Superior temporal gyrus (tissue), 1 donor: Measurements from ENCODE around the gene GBGT1.

Experiments used
- DNase-seq: peaks from one replicate; pipeline ENCODE4 v3.0.0-alpha.2; 2016; ENCODE audit errors: extremely low spot score

GBGT1 gene

DNA sequence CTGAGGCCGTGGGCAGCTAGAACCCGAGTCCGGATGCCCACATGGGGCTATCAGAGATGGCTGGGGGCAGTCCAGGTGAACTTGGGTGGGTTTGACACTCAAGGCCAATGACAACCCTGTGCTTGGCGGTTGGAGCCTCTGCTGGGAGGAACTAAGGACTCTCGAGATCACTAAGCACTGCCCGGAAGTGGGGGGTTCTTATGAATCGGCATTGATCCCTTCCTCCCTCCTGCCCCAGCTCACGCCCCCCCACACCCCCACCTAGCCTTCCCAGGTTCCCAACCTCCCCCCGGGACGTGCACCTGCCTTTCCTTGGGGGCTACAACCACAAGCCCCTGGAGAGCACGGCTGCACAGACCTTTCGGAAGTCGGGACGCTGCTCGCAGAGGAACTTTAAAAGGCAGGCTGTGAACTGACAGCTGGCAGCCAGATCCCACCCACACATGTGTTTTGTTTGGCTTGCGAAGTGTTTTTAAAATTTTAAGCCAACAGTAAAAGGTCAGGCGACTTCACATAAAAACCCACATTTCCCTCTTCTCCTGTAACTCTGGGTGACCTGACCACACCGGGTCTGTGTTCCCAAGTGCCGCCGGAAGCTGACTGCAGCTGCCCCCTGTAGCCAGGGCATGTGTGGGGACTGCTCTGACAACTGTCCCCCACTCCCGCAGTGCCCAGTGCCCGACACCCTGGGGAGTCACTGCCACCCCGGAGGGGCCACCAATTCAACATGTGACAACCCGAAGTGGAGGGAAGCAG lies 37.6 kb downstream of the GBGT1 start:
- DNase-seq = peak; percentile 46

GRCh38 chr9:133124907-133125275 lies 38.8 kb downstream of the GBGT1 start:
- no peak for DNase-seq

DNA sequence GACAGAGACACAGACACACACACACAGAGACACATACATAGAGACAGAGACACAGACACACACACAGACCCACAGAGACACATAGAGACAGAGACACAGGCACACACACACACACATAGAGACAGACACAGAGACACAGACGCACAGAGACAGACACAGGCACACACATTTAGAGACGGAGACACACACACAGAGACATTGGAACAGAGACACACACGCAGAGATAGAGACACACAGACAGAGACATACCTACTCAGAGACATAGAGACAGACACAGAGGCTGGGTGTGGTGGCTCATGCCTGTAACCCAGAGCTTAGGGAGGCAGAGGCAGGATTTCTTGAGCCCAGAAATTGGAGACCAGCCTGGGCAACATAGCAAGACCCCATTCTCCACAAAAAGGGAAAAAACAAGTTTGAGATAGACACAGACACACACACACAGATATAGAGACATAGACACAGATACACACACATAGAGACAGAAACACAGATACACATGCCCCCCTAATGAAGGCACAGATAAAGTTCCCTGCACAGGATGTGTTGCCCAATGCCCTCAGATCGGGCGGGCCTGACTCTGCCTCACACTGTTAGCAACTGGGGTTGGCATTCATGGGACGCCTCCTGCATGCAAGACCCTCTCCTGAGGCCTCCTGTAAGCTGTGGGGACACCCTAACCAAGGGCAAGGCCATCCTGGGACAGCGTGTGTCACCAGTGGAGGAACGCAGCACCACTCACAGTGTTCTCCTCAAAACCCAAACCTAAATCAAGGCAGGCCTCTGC lies 39.4 kb downstream of the GBGT1 start:
- DNase-seq = peak; percentile 6

GRCh38 chr9:133122935-133123611 lies 40.6 kb downstream of the GBGT1 start:
- DNase-seq = peak; percentile 13

- DNase-seq = no peak
Measured at GRCh38 chr9:133122605-133122934, 41.1 kb downstream of the GBGT1 start.

- peak; percentile 31 for DNase-seq
Measured at GRCh38 chr9:133121915-133122550, 41.7 kb downstream of the GBGT1 start.

GRCh38 chr9:133121198-133121914 lies 42.4 kb downstream of the GBGT1 start, which contains the start of gene RALGDS:
Gene RALGDS, minus strand, starts transcription at chr9:133121240. Its CDS starts 86 bp downstream, at chr9:133121154.
- peak; percentile 82 for DNase-seq

- peak; percentile 34 for DNase-seq
Measured at GRCh38 chr9:133120501-133121197, 43.1 kb downstream of the GBGT1 start.

- DNase-seq = peak; percentile 61
Measured at GRCh38 chr9:133119846-133120500, 43.7 kb downstream of the GBGT1 start.

DNA sequence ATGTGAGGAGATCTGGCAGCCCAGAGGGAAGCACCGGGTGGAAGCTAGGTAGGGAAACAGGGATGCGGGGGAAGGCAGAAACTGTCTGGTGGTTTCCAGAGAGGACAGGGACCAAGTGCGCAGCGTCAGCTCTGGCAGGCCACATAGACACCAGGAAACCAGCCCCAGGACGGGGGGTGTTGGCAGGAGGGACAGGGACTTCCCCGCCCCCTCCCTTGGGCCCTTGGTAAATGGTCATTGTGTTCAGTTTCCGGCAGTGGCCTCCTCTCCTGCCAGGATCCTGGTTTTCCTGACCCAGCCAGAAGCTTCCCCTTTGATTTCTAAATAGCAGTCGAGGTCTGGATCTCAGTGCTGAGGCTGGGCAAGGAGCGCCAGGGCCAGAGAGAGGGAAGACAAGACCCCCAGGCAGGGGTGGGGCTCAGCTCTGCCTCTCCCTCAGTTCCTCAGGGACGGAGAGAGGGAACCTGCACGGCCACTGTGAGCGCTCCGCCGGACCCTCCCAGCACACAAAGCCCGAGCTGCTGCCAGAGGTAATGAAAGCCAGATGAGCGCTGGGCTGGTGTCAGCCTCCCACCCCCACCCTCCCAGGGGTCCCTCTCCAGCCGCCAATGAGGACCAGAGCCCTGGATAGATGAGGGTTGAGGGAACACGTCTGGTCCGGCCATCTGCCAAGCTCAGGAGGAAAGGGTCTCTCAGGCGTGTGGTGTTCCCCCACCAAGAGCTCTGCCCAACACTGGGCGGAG lies 44.4 kb downstream of the GBGT1 start:
- DNase-seq = peak; percentile 85

- DNase-seq = no peak
Measured at GRCh38 chr9:133118568-133118967, 45.1 kb downstream of the GBGT1 start.

DNA sequence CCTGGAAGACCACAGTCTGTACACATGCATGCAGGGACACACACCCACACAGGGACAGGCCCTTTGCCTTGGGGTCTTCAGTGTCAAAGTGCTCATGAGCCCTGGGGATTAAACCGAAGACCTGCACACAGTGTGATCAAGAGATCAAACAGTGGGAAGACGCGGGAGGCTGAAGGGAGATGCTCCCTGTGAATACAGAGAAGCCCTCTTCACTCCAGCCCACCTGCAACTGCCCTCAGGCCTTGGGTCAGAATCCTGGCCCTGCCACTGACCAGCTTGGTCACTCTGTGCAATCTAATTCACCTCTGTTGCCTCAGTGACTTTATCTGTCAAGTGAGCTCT lies 45.6 kb downstream of the GBGT1 start:
- DNase-seq = no peak

DNA sequence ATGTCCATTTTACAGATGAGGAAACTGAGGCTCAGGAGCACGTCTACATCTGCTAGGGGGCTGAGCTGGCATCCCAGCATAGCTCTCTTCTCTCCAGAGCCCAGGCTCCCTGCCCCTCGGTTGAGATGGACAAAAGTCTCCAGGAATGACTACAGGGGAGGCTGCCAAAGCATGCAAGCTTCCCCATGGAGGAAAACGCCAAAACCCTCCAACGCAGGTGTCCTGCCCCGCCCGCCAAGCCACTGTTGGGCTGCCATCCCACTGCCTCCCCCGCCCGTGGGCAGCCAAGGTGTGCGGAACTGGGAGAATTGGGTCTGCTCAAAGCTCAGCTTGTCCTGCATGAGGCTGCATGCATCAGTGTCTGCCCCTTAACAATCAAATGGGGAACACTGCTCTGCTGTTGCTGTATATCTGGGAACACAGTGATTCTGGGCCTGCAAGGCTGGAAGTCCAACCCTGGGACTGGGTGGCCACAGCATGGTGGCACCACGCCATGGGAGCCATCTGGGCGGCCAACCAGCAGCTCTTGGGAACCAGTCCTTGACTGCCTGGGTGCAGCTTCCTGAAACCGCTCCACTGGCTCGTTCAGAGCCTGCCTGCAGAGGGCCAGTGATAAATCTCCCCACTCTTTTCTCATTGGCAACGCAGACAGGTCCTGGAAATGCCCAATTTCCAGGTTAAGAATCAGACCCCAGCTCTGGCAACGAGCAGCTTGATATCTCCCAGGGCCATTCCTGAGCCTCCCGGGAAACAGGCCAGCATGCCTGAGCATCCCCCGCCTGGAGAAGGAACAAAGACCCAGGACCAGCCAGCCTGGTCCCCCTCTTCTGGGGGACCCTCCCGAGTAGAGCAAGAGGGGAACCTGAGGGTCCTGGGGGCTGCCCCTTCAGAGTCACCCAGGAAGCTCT lies 46.2 kb downstream of the GBGT1 start:
- peak; percentile 90 for DNase-seq

GRCh38 chr9:133116346-133117231 lies 47.1 kb downstream of the GBGT1 start:
- no peak for DNase-seq

DNA sequence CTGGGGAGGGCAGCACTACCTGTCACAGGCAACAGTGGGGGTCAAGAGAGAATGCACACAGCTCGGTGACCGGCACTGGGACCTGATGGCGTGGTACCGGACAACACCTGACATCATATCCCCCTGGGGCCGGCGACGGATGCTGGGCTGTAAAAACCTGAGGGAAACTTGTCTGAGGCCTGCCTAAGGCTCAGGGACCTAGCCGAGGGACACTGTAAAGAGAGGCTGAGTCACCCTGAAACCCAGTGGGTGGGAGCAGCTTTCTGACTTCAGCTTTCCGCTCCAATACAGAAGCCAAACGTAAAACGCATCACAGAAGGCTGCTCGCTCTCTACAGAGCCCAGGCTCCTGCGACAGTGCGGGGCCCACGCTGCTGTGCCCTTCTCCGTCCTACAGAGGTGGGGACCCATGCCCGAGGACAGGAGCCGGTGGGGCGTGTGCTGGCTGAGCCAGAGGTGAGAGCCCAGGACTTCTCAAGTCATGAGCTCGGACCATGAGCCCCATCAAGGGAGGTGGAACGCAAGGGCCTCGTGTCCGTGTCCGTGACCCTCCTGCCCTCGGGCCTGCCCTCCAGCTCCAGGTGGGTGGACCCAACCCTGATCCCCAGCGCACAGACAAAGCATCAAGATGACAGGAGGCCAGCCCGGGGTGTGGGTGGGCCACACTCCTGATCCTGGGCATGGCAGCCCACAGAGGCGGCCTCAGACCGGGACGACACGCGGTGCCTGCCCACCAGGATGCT lies 47.9 kb downstream of the GBGT1 start:
- peak; percentile 55 for DNase-seq

DNA sequence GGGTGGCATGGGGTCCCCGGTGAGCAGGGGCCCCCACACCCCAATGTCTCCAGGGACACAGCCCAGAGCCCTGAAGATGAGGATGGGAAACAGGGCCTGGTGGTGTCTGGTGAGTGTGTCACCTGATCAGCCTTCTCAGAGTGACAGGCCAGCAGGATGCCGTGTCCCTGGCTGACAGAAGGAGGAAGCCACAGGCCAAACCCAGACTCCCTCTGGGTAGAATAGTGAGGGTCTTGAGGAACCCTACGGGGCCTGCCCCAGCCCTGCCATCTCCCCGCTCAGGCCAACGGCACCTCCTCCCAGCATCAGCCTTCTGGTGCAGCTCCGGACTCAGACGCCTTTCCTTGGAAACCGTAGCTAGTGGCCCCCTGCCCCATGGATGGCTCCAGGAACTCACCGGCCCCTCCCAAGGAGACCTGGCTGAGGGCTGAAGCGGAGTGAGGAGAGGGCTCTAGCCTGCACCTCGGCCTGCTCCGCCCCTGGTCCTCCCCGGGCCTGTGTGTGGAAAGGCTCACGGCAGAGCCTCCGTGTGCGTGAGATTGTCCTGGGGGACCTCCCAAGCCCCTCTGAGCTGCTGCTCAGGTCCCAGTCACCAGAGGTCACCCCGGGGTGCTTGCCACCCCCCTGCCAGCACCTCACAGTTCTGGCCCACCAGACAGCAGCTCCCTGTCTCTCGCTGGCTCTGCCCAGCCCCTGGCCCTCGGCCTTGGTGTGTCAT lies 48.7 kb downstream of the GBGT1 start:
- no peak for DNase-seq
